ENCODE results near the gene HSD17B1.

The HSD17B1 gene

DNA sequence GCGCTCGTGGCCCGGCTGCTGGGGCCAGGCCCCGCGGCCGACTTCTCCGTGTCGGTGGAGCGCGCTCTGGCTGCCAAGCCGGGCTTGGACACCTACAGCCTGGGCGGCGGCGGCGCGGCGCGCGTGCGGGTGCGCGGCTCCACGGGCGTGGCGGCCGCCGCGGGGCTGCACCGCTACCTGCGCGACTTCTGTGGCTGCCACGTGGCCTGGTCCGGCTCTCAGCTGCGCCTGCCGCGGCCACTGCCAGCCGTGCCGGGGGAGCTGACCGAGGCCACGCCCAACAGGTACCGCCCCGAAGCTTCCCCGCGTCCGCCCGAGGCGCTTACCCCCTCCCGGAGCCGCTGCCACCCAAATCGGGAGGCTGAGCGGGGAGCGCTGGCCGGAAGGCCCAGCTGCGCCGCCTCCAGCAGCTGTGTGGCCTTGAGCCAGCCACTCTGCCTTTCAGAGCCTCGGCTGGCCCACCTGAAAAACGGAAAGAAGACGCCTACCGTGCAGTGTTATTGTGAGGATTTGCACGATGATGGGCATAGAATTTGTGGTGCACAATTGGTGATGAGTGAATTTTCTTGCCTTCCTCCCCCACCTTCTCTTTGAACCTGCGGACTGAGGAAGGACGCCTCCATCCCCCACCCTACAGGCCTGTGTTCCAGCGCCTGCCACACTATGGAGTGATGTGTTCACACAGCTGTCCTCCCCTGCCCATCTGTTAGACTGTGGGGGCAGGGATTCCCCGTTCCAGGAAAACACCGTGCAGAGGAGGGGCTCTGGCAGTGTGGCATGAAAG, 16.2 kb upstream of the HSD17B1 start:
- Histone ChIP-seq H3K4me2 (ENCODE audit: low read length) (peak overlapping the region; percentile 83), H3F3A (ENCODE audit: control insufficient read depth, insufficient read depth) (peaks cover 8% of the 10 kb centered on the region; the same call in 1 of the 2 replicates), H3K4me1 (ENCODE audit: control insufficient read depth, low read length) (peaks cover 29% of the 10 kb centered on the region), H3K9me3 (ENCODE audit: control insufficient read depth, insufficient read depth, low read length) (no peaks in the 10 kb centered on the region), H3K27ac (ENCODE audit: low read depth, low read length) (0 out of 2 replicates have a peak overlapping the region, but pooled peaks have one; percentile 0), H4K20me1 (ENCODE audit: control insufficient read depth, insufficient read depth, low read depth, low read length) (peaks cover 10% of the 10 kb centered on the region), H3K9me2 (replicated peaks; ENCODE audit: control insufficient read depth, low read length) (no peaks in the 10 kb centered on the region), H3K36me3 (ENCODE audit: control insufficient read depth, low read length) (peaks cover 12% of the 10 kb centered on the region; the same call in 1 of the 2 replicates), H3K79me2 (ENCODE audit: control insufficient read depth, low read length) (peaks cover 11% of the 10 kb centered on the region), H3K4me3 (ENCODE audit: low read length) (peak overlapping the region; percentile 72), H3K27me3 (ENCODE audit: control insufficient read depth, low read length) (peaks cover 4% of the 10 kb centered on the region; the same call in 1 of the 2 replicates)
- TF ChIP-seq, protein P1, sequence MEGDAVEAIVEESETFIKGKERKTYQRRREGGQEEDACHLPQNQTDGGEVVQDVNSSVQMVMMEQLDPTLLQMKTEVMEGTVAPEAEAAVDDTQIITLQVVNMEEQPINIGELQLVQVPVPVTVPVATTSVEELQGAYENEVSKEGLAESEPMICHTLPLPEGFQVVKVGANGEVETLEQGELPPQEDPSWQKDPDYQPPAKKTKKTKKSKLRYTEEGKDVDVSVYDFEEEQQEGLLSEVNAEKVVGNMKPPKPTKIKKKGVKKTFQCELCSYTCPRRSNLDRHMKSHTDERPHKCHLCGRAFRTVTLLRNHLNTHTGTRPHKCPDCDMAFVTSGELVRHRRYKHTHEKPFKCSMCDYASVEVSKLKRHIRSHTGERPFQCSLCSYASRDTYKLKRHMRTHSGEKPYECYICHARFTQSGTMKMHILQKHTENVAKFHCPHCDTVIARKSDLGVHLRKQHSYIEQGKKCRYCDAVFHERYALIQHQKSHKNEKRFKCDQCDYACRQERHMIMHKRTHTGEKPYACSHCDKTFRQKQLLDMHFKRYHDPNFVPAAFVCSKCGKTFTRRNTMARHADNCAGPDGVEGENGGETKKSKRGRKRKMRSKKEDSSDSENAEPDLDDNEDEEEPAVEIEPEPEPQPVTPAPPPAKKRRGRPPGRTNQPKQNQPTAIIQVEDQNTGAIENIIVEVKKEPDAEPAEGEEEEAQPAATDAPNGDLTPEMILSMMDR (IDR thresholded peaks at IDR 0.05; ENCODE audit: low read depth, low read length, poor library complexity, severe bottlenecking), result no peak
- no peak for TF ChIP-seq EZH2phosphoT487 (IDR thresholded peaks at IDR 0.05; ENCODE audit: borderline replicate concordance, low read length)

DNA sequence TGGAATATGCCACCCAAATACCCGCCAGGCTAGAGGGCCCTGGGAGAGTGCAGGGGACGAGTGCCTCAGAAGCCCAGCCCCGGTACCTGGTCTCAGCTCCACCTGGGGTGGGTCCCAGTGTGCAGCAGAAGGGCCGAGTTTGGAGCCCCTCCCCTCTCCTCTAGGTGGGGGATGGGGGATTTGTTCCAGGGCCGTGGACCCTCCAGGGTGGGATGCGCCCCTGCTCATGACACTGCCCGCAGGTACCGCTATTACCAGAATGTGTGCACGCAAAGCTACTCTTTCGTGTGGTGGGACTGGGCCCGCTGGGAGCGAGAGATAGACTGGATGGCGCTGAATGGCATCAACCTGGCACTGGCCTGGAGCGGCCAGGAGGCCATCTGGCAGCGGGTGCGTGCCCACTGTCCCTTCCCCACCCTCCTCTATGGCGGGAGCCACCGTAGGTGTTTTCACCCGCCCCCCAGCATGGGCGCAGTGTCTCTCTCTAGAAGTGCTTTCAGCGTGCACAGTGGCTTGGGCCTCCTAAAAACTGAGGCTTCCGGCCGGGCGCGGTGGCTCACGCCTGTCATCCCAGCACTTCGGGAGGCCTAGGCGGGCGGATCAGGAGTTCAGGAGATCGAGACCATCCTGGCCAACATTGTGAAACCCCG, 15.4 kb upstream of the HSD17B1 start:
- Histone ChIP-seq H3K27me3 (ENCODE audit: control insufficient read depth, low read length) (peaks cover 3% of the 10 kb centered on the region; the same call in 1 of the 2 replicates), H3K4me3 (ENCODE audit: low read length) (peak overlapping the region; percentile 72), H3K27ac (ENCODE audit: low read depth, low read length) (0 out of 2 replicates have a peak overlapping the region, but pooled peaks have one; percentile 0), H3K9me2 (replicated peaks; ENCODE audit: control insufficient read depth, low read length) (no peaks in the 10 kb centered on the region), H3K36me3 (ENCODE audit: control insufficient read depth, low read length) (peaks cover 12% of the 10 kb centered on the region; the same call in 1 of the 2 replicates), H3F3A (ENCODE audit: control insufficient read depth, insufficient read depth) (peaks cover 5% of the 10 kb centered on the region; the same call in 1 of the 2 replicates), H3K4me1 (ENCODE audit: control insufficient read depth, low read length) (peaks cover 26% of the 10 kb centered on the region), H3K9me3 (ENCODE audit: control insufficient read depth, insufficient read depth, low read length) (no peaks in the 10 kb centered on the region), H4K20me1 (ENCODE audit: control insufficient read depth, insufficient read depth, low read depth, low read length) (peaks cover 10% of the 10 kb centered on the region), H3K79me2 (ENCODE audit: control insufficient read depth, low read length) (peaks cover 11% of the 10 kb centered on the region), H3K4me2 (ENCODE audit: low read length) (peak overlapping the region; percentile 83)
- TF ChIP-seq, protein P1 (IDR thresholded peaks at IDR 0.05; ENCODE audit: low read depth, low read length, poor library complexity, severe bottlenecking), result no peak
- no peak for TF ChIP-seq EZH2phosphoT487 (IDR thresholded peaks at IDR 0.05; ENCODE audit: borderline replicate concordance, low read length)

DNA sequence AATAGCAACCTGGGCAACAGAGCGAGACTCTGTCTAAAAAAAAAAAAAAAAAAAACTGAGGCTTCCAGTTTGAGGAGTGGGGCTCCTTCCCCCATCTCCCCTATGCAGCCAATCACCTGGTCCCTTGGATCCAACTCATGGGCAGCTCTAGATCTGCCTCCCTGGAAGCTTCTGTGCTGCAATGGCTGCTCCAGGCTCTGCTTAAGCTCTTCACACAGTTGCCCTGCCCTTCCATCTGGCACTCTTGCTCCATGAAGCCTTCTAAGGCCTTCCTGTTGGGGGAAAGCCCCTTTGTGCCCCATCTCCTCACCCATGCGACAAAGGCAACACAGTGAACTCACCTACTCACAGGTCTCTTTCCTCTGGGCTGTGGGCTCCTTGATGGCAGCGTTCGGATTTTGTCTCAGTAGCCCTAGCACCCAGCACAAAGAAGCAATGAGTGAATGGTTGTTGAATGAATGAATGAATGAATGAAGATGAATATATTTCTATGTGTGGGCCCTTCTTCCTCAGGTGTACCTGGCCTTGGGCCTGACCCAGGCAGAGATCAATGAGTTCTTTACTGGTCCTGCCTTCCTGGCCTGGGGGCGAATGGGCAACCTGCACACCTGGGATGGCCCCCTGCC, 14.8 kb upstream of the HSD17B1 start:
- H3K4me1 ChIP-seq (ENCODE audit: control insufficient read depth, low read length), result peaks cover 24% of the 10 kb centered on the region
- H3K9me3 ChIP-seq (ENCODE audit: control insufficient read depth, insufficient read depth, low read length), result no peaks in the 10 kb centered on the region
- H3F3A ChIP-seq (ENCODE audit: control insufficient read depth, insufficient read depth), result peaks cover 5% of the 10 kb centered on the region; the same call in 1 of the 2 replicates
- peaks cover 11% of the 10 kb centered on the region for H3K79me2 ChIP-seq (ENCODE audit: control insufficient read depth, low read length)
- TF ChIP-seq EZH2phosphoT487 (IDR thresholded peaks at IDR 0.05; ENCODE audit: borderline replicate concordance, low read length), result no peak
- TF ChIP-seq, protein P1 (IDR thresholded peaks at IDR 0.05; ENCODE audit: low read depth, low read length, poor library complexity, severe bottlenecking), result no peak
- no peaks in the 10 kb centered on the region for H3K9me2 ChIP-seq (replicated peaks; ENCODE audit: control insufficient read depth, low read length)
- peaks cover 12% of the 10 kb centered on the region; the same call in 1 of the 2 replicates for H3K36me3 ChIP-seq (ENCODE audit: control insufficient read depth, low read length)
- H3K27me3 ChIP-seq (ENCODE audit: control insufficient read depth, low read length), result peaks cover 3% of the 10 kb centered on the region; the same call in 1 of the 2 replicates
- no peak overlapping the region for H3K27ac ChIP-seq (ENCODE audit: low read depth, low read length)
- no peak overlapping the region for H3K4me3 ChIP-seq (ENCODE audit: low read length)
- H4K20me1 ChIP-seq (ENCODE audit: control insufficient read depth, insufficient read depth, low read depth, low read length), result peaks cover 10% of the 10 kb centered on the region
- no peak overlapping the region for H3K4me2 ChIP-seq (ENCODE audit: low read length)

Measured in DOHH2 (cell line).